Activated CD4-positive, CD25-positive, alpha-beta regulatory T cell treated with anti-CD3 and anti-CD28 coated beads, Interleukin-2, amount 50 U/mL, for 72 hours (primary cell): ENCODE measurements around the gene RTCB.
"Not testable (repeated sequence)": the region's sequence is repeated elsewhere in the genome, so short reads cannot be mapped to it uniquely, and the experiment has no call there.

Experiments used
- DNase-seq: peaks from one replicate; pipeline ENCODE4 v3.0.0; 2021

Gene RTCB

GRCh38 chr22:32385681-32386080, 26.4 kb downstream of the RTCB start:
- no peak for DNase-seq

- no peak for DNase-seq
Measured at GRCh38 chr22:32380991-32381390, 31.1 kb downstream of the RTCB start.

DNA sequence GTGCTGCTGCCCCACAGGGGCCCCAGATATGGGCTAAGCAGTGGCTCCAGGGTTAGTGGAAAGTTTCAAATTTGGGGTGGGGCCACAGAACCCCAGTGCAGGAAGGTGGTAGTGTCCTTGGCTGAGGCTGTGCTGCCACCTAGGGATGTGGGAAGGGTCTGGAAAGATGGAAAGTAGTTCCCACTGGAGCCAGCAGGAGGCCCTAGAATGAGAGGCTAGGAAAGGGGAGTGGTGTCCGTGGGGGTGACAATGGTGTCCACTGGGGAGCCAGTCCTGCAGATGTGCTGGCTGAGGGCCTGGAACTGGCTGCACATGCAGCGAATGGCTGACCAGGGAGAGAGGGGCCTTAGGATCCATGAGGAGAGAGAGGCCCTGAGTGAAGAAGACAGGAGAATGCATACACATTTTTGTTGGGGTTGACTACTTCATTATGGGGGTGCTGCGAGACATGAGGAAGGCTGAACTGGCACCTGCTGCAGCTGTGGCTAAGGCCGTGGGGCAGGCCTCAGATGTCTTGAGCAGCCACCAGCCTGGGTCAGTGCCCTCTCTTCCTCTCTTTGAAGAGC, 33.3 kb downstream of the RTCB start:
- DNase-seq: no peak

DNA sequence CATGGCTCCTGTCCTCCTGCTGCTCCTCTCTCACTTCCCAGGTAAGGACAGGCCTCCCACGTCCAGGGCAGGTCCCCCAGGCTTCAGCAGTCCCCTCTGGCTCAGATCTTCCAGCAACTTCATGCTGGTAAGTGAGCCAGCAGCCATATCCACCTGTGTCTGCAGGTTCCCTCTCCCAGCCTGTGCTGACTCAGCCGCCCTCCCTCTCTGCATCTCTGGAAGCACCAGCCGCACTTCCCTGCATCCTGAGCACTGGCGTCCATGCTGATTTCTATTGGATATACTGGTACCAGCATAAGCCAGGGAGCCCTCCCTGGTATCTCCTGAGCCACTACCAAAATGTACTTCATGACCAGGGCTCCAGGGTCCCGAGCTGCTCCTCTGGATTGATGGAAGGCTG, 35.4 kb downstream of the RTCB start:
- DNase-seq: no peak

DNA sequence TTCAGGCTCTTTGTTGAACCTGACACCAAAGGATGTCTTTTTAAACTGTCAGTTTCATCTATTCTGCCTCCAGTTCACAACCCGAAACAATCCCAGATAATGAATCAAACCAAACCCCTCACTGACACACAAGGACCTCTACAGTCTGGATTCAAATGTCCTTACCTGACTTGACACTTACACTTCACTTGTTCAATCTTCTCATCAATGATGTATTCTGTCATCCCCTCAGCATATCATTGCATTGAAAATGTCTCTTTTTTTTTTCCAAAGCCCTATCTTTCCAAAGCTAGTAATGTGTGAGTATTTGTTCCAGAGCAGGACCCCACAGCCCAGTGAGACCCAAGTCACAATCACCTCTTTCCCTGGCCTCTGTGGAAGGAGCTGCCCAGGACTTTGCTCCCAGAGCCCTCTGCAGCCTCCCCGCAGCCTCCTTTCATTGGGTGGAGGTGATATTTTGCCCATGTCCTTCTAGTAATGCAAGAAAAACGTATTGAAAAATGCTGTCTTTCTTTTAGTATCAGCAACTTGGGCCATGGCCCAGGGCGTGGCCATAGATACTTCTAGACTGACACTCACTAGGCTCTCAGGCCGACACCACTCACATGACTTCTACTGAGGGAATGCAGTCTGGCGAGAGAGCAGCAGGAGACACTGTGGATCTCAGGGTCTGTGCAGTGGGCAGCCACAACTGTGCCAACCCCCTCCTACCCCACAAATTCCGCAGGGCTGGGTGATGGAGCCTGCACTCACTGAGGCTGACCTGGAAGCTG, 36.2 kb downstream of the RTCB start:
- no peak for DNase-seq

DNA sequence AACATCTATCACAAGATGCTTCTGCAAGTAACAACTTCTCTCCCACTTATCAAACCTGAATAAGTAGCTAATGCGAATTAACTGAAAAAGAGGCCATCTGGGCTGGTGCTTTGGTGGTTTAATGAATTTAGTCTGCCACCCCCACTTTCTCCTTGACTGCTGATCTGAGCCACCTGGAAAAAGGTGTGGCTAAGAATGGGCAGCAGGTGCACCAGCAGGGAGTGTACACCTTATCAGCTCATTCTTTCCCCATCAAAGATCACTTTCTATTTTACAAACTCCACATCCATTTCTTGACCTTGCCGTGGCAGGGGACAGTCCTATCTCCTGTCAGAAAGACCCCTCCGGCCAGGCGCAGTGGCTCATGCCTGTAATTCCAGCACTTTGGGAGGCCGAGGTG, 47.8 kb downstream of the RTCB start:
- DNase-seq: no peak

DNA sequence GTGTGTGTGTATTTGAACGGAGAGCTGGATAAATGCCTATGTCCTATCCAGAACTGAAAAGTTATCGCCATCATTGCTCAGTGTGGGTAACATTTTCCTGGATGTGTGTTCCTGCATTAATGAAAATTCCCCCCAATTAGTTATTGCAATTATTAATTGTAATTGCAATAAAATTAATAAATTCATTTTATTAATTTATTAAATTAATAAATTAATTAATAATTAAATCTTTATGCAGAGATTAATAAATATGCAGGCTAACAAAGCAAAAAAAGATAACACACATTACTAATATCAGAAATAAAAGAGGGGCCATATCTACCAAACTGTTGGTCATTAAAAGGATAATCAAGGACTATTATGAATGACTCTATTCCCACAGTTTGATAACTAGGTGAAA, 50.8 kb downstream of the RTCB start:
- DNase-seq: no peak

- DNase-seq: not testable (repeated sequence)
Measured at GRCh38 chr22:32360096-32360495, 52.0 kb downstream of the RTCB start.

DNA sequence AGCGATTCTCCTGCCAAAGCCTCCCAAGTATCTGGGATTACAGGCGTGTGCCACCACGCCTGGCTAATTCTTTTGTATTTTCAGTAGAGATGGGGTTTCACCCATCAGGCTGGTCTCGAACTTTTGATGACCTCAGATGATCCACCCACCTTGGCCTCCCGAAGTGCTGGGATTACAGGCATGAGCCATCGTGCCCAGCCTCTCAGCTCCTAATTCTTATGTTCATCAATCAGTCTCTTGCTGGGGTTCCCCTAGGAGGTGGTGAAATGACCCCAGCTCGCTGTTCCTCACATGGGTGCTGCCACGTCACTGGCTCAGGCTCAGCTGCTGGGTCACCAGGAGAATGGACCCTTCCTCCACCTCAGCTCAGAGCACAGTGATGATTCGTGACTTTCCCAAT, 54.5 kb downstream of the RTCB start, which contains the start of gene RFPL3:
TSS of gene RFPL3 (plus strand) at position 301 of the 400 bp plus-strand sequence. CDS start 205 bp downstream, outside the sequence.
- not testable (repeated sequence) for DNase-seq

- no peak for DNase-seq
Measured at GRCh38 chr22:32355760-32356159, 56.3 kb downstream of the RTCB start.

DNA sequence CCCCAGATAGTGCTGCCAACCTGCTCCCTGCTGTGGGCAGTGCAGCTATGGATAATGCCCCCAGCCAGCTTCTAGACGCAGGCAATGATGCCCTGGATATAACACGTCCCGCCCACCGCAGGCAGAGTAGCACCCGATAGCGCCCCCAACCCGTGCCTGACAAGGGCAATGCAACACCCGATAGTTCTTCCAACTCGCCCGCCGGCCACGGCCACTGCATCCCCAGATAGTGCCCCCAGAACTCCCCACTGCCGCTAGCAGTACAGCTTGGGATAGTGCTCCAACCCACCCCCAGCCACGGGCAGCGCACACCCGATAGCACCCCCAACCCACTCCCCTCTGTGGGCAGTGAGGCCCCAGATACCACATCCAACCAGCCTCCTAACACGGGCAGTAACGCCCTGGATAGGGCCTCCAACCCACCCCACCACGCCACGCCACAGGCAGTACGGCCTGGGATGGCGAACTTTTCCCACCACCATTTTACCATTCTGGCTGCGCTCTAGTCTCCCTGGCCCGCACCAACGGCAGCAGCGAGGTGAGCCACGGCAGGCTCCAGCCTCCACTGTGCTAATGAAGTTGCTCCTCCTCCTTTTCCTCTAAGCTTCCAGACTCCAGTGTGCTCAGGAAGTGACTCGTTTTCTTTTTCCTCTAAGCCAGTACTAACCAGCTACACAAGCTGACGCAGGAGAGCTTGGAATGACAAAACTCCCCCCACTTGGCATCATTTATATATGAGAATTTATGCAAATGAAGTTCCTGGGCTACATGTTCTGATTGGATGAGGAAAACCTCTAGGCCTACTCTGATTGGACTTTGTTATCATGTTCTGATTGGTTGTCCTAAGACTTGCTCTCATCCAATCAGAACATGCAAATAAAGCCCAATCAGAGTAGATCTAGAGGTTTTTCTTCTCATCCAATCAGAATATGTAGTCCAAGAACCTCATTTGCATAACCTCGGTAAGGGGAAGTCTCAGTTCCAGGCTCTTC, 57.4 kb downstream of the RTCB start:
- DNase-seq: no peak

GRCh38 chr22:32353840-32354239, 58.2 kb downstream of the RTCB start:
- DNase-seq: no peak

GRCh38 chr22:32353292-32353691, 58.8 kb downstream of the RTCB start:
- DNase-seq: no peak

- DNase-seq: no peak
Measured at GRCh38 chr22:32352681-32353080, 59.4 kb downstream of the RTCB start.

DNA sequence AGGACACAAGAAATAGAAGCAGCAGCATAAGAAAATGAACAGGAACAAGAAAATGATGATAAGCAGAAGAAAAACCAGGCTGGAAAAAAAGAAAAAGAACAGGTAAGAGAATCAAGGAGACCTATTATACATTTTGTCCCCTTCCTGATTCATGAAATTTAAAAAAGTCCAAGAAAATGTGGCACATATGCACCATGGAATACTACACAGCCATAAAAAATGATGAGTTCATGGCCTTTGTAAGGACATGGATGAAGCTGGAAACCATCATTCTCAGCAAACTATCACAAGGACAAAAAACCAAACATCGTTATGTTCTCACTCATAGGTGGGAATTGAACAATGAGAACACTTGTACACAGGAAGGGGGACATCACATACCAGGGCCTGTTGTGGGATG, 60.2 kb downstream of the RTCB start:
- not testable (repeated sequence) for DNase-seq

DNA sequence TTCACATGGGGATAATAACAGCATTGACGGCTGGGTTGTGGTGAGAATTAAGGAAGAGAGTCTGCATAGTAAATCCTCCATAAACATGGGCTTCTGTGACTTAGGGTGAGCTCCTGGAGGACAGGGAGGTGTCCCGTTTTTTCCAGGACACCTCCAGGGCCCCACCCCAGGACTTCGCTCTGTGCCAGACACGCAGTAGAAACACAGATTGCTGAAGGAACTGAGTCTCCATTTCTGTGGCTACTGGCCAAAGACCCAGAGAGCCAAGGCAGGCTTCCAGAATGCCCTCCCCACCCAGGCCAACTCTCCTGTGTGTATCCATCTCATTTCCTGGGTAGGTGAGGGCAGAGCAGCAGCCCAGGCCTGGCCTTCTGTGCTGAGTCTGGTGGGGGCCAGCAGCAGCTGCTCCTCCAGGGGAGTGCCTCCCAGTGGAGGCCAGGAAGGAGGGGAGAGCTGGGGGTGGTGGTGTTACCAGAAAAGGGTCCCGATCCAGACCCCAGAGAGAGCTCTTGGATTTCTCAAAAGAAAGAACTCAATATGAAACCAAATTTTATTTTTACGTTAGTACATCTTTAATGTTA, 63.9 kb downstream of the RTCB start:
- no peak for DNase-seq

DNA sequence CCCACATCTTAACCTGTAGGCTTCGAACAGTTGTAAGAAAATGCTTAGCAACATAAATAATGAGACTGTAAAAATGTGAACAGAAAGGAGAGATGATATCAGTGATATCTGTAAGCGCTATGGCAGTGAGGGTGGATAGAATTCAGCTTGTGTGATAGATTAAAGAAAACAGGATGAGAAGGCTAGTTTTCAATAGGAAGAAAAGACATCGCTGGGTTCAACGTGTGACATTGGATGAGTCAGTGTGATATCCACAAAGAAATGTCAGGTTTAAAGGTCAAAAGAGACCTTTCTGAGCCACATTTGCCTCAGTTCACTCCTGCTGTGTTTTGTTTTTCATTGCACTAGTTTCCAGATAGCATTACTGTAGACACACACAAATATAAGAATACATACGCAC, 68.1 kb downstream of the RTCB start:
- DNase-seq: no peak

DNA sequence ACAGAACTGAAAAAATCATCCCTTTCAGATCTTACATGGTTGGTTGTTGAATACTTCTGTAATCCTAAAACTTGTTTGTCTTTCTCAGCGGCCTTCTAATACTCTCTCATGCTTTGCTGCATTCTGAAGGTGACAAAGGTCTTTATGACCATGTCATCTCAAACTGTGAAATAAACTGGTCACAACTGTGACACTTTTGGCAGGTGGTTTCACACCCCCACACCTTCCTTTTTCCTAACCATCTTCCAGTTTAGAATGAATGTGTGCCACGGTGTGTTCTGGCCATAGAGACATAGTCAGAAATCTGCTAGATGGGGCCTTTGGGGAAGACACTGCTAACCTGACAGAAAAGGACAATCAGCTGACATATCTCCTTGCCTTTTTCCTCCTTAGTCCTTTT, 69.1 kb downstream of the RTCB start:
- DNase-seq: no peak

DNA sequence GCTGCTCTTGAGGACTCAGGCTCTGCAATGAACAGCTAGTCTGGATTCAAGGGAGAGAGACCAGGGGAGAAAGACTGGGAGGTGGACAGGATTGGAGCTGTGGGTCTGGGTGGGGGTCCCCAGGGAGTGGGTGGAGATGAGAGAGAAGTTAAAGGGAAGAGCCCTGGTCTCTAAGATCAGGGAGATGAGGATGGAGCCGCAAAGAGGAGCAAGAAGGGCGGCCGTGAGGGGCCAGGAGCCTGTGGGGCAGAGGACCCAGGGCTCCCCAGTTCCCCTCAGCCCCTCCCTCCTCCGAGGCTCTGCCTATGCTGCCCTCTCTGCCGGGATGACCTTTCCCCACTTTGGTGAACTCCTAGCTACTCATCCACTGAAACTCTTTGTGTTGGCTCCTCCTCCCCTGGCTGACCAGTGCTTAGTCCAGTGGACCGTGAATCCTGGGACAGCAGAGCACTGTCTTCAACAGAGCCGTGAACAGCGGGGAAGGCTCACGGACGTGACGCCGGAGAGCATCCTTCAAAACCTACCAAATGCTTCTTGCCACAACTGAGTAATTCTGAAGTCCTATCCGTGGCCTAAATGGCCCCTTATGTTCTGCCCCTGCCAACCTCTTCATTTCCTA, 70.8 kb downstream of the RTCB start:
- no peak for DNase-seq

DNA sequence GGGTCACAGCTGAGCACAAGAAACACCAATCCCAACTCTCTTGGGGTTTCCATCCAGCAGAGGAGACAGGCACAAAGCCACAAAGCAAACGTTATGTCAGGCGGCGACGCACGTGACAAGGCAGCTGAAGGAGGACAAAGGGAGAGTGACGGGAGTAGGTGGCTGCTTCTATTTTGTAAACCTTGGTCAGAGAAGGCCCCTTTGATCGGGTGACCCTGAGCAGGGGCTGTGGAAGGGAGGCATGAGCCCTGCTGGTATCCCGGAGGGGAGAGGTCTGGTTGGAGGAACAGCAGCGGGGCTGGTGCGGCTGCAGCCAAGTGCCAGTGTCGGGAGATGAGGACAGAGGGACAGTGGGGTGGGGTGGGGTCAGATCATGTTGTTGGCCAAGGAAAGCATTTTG, 71.6 kb downstream of the RTCB start:
- DNase-seq: no peak

GRCh38 chr22:32339190-32340012, 72.6 kb downstream of the RTCB start:
- DNase-seq: no peak

GRCh38 chr22:32338757-32339156, 73.3 kb downstream of the RTCB start:
- DNase-seq: no peak
